HG03135 (cell line): ENCODE measurements around the gene ZNF536.

Experiments used
- ATAC-seq: cut with Tn5 transposase; IDR thresholded peaks from one replicate; pipeline ENCODE4 v1.9.1; 2021; ENCODE audit warnings: mild to moderate bottlenecking, moderate library complexity; ENCODE audit not compliant: unreplicated experiment

Gene ZNF536

GRCh38 chr19:30555075-30555790, 183.0 kb downstream of the ZNF536 start:
- ATAC-seq: no peak

GRCh38 chr19:30555791-30556110, 183.6 kb downstream of the ZNF536 start:
- no peak for ATAC-seq

- ATAC-seq: no peak
Observed at GRCh38 chr19:30556230-30556711, 184.1 kb downstream of the ZNF536 start.

- ATAC-seq: no peak
Observed at GRCh38 chr19:30557212-30557611, 185.0 kb downstream of the ZNF536 start.

DNA sequence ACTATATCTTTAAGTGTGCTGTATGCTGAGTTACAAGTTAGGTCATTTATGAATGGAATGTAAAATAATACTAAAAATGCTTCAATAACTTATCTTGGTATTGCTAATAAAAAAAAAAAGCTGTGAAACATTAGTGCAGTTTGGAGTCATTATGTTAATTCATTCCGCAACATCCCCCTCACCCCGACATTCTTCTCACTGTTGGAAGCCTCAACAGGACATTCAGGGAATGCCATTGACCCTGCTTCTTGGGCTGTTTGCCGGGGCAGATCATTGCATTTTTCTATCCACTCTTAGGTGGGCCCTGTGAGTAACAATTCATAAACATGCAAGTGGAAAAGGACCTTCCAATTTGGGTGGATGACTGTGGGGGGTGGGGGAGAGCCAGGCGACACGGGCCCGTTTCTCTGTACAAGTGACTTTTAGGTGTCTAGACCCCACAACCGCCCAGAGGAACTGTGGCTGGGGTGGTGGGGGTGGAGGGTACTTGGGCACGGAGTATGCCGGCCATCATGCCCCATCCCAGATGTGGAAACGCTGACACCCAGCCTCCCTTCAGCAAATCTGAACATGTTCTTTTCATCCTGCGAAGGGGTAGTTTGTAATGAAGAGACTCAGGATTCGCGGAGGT, 185.9 kb downstream of the ZNF536 start:
- no peak for ATAC-seq

DNA sequence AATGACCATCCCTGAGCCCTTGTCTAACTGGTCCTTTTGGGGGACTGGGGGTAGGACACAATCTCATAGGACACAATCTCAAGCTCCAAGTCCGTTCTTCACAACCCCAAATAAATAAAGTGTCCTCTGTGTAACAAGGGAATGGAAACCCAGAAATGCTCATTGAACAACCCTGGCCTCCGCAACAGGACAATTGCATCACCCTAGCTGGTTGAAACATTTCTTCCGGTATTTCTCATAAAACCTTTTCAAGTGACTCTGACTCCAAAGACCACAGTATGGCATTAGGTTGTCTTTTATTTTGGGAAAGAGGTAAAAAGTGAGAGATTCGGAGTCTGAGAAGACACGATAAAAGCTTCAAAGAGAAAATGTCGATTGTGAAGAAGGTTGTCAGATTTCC, 186.6 kb downstream of the ZNF536 start:
- ATAC-seq: no peak

DNA sequence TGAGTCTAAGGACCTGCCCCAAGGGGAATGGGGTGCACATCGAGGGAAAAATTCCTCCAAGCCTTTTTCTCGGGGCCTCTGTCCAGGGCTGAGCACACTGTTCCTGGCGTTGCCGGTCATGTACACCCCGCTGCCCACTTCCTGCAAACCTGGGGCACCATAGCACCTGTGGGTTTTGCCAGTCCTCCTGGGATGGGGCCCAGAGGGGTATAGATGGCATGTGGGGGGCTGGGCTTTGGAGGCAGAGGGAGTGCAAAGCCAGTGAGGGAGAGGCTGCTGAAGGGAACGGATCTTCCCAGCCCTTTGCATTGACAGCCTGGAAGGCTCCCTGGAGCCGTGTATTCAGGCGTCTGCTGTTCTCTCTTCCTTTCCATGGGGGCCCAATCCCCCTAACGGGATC, 187.3 kb downstream of the ZNF536 start:
- no peak for ATAC-seq

- no peak for ATAC-seq
Observed at GRCh38 chr19:30562981-30563380, 190.8 kb downstream of the ZNF536 start.

DNA sequence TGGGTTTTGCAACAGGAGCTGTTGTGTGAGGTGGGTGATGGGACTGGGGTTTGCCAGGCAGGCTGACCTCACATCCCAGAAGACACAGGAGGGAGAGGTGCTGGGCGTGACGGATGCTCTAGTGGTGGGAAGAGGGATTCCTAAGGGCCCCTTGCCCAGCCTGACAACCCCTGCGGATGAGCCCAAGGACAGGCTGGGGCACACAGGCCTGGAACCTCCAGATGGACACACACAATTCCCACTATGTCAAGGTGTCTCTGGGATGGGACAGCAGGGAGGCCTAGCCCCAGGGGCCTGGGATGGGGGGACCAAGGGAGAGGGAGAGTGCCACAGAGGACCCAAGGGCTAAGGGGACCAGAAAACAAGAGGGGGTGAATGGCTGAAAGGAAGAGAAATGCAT, 191.5 kb downstream of the ZNF536 start:
- ATAC-seq: no peak

DNA sequence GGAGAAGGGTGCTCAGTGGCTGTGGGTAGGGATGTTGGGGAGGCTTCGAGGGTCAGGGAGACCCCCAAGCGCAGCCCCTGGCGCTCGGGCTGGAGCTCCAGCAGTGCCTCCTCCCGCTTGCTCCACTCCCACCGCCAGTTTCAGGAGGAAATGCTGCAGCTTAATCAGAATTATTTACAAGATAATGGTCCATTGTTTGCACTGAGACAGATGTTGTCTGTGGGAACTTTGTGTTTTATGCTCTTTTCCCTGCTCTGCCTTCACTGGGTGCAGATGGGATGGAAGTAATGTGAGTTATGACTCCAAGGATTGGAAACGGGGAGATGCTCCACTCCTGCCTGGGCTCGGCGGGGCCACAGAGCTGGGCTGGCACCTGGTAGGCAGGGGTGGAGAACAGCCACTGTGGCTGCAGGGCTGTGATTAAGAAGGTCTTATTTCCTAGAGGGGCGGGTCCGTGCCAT, 192.4 kb downstream of the ZNF536 start:
- ATAC-seq: no peak

- ATAC-seq: no peak
Observed at GRCh38 chr19:30565636-30566035, 193.5 kb downstream of the ZNF536 start.

- ATAC-seq: no peak
Observed at GRCh38 chr19:30566681-30567420, 194.7 kb downstream of the ZNF536 start.

DNA sequence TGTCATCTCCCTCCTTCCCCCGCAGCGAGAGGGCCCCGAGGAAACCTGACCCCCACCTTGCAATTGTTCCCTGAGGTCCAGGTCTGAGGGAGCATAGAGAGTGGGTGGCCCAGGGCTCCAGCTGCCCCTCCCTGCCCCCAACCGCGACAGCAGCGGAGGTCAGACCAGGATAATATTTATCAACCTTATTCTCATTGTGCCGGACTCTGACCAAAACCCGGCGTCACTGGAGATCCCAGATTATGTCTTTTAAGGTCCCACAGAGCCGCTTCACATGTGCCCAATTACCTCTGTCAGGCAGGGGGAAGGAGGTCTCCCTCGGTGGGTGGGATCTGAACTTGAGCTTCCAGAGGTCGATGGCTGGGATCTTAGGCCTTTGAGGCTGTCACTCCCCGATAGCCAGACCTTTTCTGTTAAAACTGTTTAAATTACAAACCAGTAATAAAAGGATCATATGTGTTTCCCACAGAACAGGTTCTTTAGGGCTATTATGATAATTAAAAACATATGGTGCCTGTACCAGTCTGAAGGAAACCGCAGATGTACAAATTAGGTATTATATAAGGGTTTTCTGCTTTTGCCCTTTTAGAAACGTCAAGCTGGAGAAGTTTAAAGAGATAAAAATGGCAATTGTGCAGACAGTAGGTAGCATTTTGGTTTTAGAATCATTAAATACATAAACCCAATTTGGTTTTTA, 195.5 kb downstream of the ZNF536 start:
- ATAC-seq: no peak

GRCh38 chr19:30570194-30570593, 198.0 kb downstream of the ZNF536 start:
- ATAC-seq: no peak

DNA sequence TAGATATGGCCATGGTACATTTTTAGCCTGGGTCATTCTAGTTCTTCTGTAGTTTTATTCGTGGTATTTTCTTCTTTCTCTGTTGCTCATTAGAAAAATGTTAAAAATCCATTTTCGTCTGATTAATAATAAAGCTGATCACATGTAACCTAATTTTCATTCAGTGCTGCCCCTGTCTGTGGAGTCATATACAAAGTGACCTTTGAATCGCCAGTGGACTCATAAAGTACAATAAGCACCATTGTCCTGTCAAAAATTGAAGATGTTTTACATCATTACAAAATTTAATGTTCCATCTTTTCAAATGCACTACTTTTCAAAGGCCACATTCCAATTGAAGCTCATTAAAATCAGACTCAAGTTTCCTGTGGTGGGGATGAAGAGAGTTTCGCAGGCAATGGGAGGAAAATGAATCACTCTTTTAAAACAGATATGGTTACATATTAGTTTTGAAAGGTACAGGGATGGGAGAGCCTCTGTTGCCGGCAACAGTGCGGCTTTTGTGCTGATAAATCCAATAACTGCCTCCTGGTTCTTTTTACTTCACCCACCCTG, 205.4 kb downstream of the ZNF536 start:
- no peak for ATAC-seq

GRCh38 chr19:30579419-30579818, 207.2 kb downstream of the ZNF536 start:
- ATAC-seq: no peak

DNA sequence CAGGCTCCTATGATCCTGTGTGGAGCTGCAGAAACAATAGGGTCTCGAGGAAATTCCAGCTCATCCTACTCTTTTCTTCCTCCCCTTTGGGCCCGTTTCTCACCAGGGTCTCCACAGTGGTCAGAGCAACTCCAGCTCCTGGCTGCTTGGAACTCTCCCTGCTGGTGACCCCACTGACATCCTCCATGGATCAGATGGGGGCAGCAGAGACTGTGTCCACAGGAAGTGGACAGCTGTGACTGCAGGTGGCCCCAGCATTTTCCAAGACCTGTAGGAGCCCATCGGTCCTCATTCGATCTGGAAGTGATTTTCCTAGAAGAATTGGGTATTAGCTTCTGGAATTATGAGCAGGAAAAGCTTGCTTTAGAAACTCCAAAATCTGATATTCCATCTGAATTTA, 208.5 kb downstream of the ZNF536 start:
- ATAC-seq: no peak

GRCh38 chr19:30584090-30584489, 211.9 kb downstream of the ZNF536 start:
- no peak for ATAC-seq

- ATAC-seq: no peak
Observed at GRCh38 chr19:30587869-30588268, 215.7 kb downstream of the ZNF536 start.

DNA sequence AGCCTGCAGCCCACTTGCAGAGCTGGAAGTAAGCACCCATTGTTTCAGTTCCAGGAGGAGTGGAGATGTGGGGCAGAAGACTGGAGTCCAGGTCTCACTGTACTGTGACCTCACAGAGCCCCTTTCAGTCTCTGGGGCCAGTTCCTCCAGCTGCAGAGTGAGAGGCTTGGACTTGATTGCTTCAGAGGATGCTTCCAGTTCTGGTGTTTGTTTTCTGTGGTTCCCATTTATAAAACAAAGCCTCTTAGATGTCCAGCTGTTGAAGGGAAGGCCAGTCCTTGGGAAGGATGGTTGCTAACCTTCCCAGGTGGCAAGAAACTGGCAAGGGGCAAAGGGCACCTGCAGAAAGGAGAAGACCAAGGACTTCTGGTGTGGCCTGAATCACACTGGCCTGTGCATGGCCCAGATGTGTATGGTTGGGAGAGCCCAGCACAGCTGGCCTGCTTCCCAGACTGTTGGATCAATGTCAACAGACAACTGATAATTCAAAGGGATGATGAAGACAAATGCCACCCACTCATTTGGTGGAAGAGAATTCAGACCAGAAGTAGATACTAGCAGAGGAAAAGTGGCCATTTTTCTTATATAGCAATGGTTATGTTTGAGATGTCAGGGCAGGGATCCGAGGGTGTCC, 218.5 kb downstream of the ZNF536 start:
- no peak for ATAC-seq

DNA sequence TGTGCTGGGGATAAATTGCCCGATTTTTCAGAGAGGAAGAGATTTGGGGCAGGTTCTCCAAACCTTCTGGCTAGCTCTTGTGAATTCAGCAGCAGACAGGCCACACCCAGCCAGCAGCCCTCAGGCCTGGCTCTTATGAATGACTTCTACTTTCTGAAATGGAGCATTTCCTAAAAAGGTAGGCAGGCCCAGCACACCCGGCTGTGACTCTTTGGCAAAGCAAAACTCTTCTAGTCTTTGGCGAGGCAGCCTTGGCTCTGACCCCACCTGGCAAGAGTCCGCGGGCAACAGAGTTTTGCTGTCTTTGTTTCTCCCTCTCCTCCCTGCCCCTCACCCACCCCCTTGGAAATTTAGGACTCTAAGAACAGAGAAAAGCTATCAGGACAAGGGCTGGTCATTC, 221.2 kb downstream of the ZNF536 start:
- ATAC-seq: no peak
